Activated effector memory CD4-positive, alpha-beta T cell treated with anti-CD3 and anti-CD28 coated beads, Interleukin-2, amount 50 U/mL, for 16 hours (primary cell): ENCODE measurements around the gene CLNK.

Source experiments
- DNase-seq: peaks from one replicate; pipeline ENCODE4 v3.0.0-alpha.2; 2020

Gene CLNK

GRCh38 chr4:10698172-10698571, 13.6 kb upstream of the CLNK start:
- DNase-seq, result no peak

GRCh38 chr4:10697086-10697485, 12.5 kb upstream of the CLNK start:
- DNase-seq, result no peak

- no peak for DNase-seq
These were observed 11.7 kb upstream of the CLNK start for GRCh38 chr4:10696253-10696652.

- no peak for DNase-seq
These were observed 10.3 kb upstream of the CLNK start for GRCh38 chr4:10694828-10695209.

GRCh38 chr4:10694151-10694827, 9.7 kb upstream of the CLNK start:
- no peak for DNase-seq

GRCh38 chr4:10691651-10692050, 7.1 kb upstream of the CLNK start:
- no peak for DNase-seq

- no peak for DNase-seq
These were observed 5.8 kb upstream of the CLNK start for GRCh38 chr4:10690185-10690907.

- no peak for DNase-seq
These were observed 4.3 kb upstream of the CLNK start for GRCh38 chr4:10688846-10689245.

GRCh38 chr4:10688022-10688421, 3.5 kb upstream of the CLNK start:
- no peak for DNase-seq

- no peak for DNase-seq
These were observed 3.0 kb upstream of the CLNK start for GRCh38 chr4:10687526-10687925.

GRCh38 chr4:10682397-10682796, 2.2 kb downstream of the CLNK start:
- no peak for DNase-seq

GRCh38 chr4:10677796-10678497, 6.6 kb downstream of the CLNK start:
- DNase-seq, result no peak

- DNase-seq, result no peak
These were observed 10.7 kb downstream of the CLNK start for GRCh38 chr4:10673817-10674369.

- DNase-seq, result no peak
These were observed 12.2 kb downstream of the CLNK start for GRCh38 chr4:10672379-10672778.

GRCh38 chr4:10671799-10672198, 12.8 kb downstream of the CLNK start:
- no peak for DNase-seq

- no peak for DNase-seq
These were observed 13.2 kb downstream of the CLNK start for GRCh38 chr4:10671366-10671765.

GRCh38 chr4:10670321-10670720, 14.2 kb downstream of the CLNK start:
- DNase-seq, result no peak

- no peak for DNase-seq
These were observed 16.8 kb downstream of the CLNK start for GRCh38 chr4:10667701-10668326.

GRCh38 chr4:10666616-10667015, 18.0 kb downstream of the CLNK start:
- DNase-seq, result no peak

- DNase-seq, result no peak
These were observed 20.2 kb downstream of the CLNK start for GRCh38 chr4:10664408-10664807.

GRCh38 chr4:10662937-10663336, 21.6 kb downstream of the CLNK start:
- no peak for DNase-seq

- DNase-seq, result no peak
These were observed 23.5 kb downstream of the CLNK start for GRCh38 chr4:10661047-10661446.

- DNase-seq, result no peak
These were observed 25.3 kb downstream of the CLNK start for GRCh38 chr4:10659251-10659650.
